Naive B cell (primary cell): ENCODE results near the gene MT1F. TPM values are rescaled to one million over a fixed set of nuclear protein-coding genes. Genes with fewer than 3 reads are reported as not detected.

Source experiments
- ATAC-seq, 2 donors: fragments of 150-1000 bp; cut with Tn5 transposase; 2 replicates each; pipeline ENCODE4 v1.10.0; 2021; ENCODE audit warnings: low read depth in 2 of 2, mild to moderate bottlenecking in 2 of 2, moderate library complexity in 2 of 2
- DNase-seq: peaks from one replicate; pipeline ENCODE4 v3.0.0; 2022
- H3K27ac Mint-ChIP-seq, 6 donors: one replicate each; pipeline ENCODE4 v1.8.0; 2020 to 2022; ENCODE audit warnings: mild to moderate bottlenecking in 6 of 6, mixed read lengths in 6 of 6, moderate library complexity in 5 of 6, inconsistent platforms in 2 of 6
- H3K27me3 Mint-ChIP-seq, 3 donors: one replicate each; pipeline ENCODE4 v1.8.0; 2021 to 2022; ENCODE audit warnings: mixed read lengths in 3 of 3, mild to moderate bottlenecking in 1 of 3
- H3K36me3 Mint-ChIP-seq, 2 donors: one replicate each; pipeline ENCODE4 v1.8.0; 2020 to 2022; ENCODE audit warnings: mixed read lengths in 2 of 2, inconsistent platforms in 1 of 2, mild to moderate bottlenecking in 1 of 2
- H3K4me1 Mint-ChIP-seq, 3 donors: one replicate each; pipeline ENCODE4 v1.8.0; 2020 to 2022; ENCODE audit warnings: mixed read lengths in 3 of 3, inconsistent platforms in 1 of 3, mild to moderate bottlenecking in 1 of 3, moderate library complexity in 1 of 3
- H3K4me3 Mint-ChIP-seq, 8 donors: one replicate each; pipeline ENCODE4 v1.8.0; 2020 to 2022; ENCODE audit warnings: mild to moderate bottlenecking in 8 of 8, mixed read lengths in 8 of 8, moderate library complexity in 8 of 8, inconsistent platforms in 2 of 8
- H3K9me3 Mint-ChIP-seq, 7 donors: one replicate each; pipeline ENCODE4 v1.8.0; 2020 to 2022; ENCODE audit warnings: mixed read lengths in 7 of 7, mild to moderate bottlenecking in 5 of 7, inconsistent platforms in 2 of 7, moderate library complexity in 1 of 7
- polyA plus RNA-seq, 6 donors: library from polyadenylated mRNA; unstranded; fragments of 300-500 nt; fragmentation: Illumina TruSeq; gene quantifications; one replicate each; pipeline ENCODE4 v1.2.3, GENCODE V29; 2021; ENCODE audit warnings: low read depth in 6 of 6

The MT1F gene
- polyA plus RNA-seq, 6 donors from 2014 or later: 4.0 to 10.3 (median 4.6) TPM

GRCh38 chr16:56640076-56640475, 17.7 kb upstream of the MT1F start:
- Mint-ChIP-seq H3K27ac (no peak overlapping the region), H3K27me3 (peaks cover 81 to 91% (median 87%) of the 10 kb centered on the region in 3 donors), H3K4me3 (no peak overlapping the region), H3K36me3 (no peaks in the 10 kb centered on the region), H3K9me3 (peaks cover 0 to 1% (median 0%) of the 10 kb centered on the region in 7 donors), H3K4me1 (peaks cover 16 to 37% (median 31%) of the 10 kb centered on the region in 3 donors)
- ATAC-seq: no peak
- DNase-seq: no peak

- H3K4me1 Mint-ChIP-seq: peaks cover 14 to 30% (median 28%) of the 10 kb centered on the region in 3 donors
- no peak for DNase-seq
- peaks cover 0 to 1% (median 0%) of the 10 kb centered on the region in 7 donors for H3K9me3 Mint-ChIP-seq
- H3K36me3 Mint-ChIP-seq: no peaks in the 10 kb centered on the region
- no peak for ATAC-seq
- H3K27me3 Mint-ChIP-seq: peaks cover 86 to 91% (median 88%) of the 10 kb centered on the region in 3 donors
- H3K27ac Mint-ChIP-seq: no peak overlapping the region
- no peak overlapping the region for H3K4me3 Mint-ChIP-seq
These were observed 16.6 kb upstream of the MT1F start for GRCh38 chr16:56641166-56641565.

GRCh38 chr16:56643080-56643778, 14.5 kb upstream of the MT1F start:
- Mint-ChIP-seq H3K27me3 (peaks cover 81 to 89% (median 87%) of the 10 kb centered on the region in 3 donors), H3K4me1 (peaks cover 10 to 22% (median 19%) of the 10 kb centered on the region in 3 donors), H3K36me3 (no peaks in the 10 kb centered on the region), H3K9me3 (peaks cover 0 to 1% (median 0%) of the 10 kb centered on the region in 7 donors), H3K4me3 (peak overlapping the region in 7 of 8 donors; percentile 60 to 87 (median 64)), H3K27ac (peak overlapping the region in 1 of 6 donors; percentile 63)
- ATAC-seq (peak; percentile 89 to 91), DNase-seq (peak; percentile 14)

- H3K36me3 Mint-ChIP-seq: no peaks in the 10 kb centered on the region
- H3K4me3 Mint-ChIP-seq: peak overlapping the region in 6 of 8 donors; percentile 30 to 87 (median 68)
- H3K27ac Mint-ChIP-seq: no peak overlapping the region
- no peak for DNase-seq
- H3K27me3 Mint-ChIP-seq: peaks cover 84 to 89% (median 88%) of the 10 kb centered on the region in 3 donors
- peaks cover 10 to 22% (median 19%) of the 10 kb centered on the region in 3 donors for H3K4me1 Mint-ChIP-seq
- H3K9me3 Mint-ChIP-seq: no peaks in the 10 kb centered on the region
- ATAC-seq: no peak
These were observed 13.9 kb upstream of the MT1F start for GRCh38 chr16:56643833-56644232.

GRCh38 chr16:56645311-56645710, 12.4 kb upstream of the MT1F start:
- no peak overlapping the region for H3K4me3 Mint-ChIP-seq
- ATAC-seq (no peak), DNase-seq (no peak)
- peaks cover 10 to 22% (median 19%) of the 10 kb centered on the region in 3 donors for H3K4me1 Mint-ChIP-seq
- H3K27ac Mint-ChIP-seq: no peak overlapping the region
- no peaks in the 10 kb centered on the region for H3K36me3 Mint-ChIP-seq
- H3K27me3 Mint-ChIP-seq: peaks cover 76 to 87% (median 82%) of the 10 kb centered on the region in 3 donors
- no peaks in the 10 kb centered on the region for H3K9me3 Mint-ChIP-seq

GRCh38 chr16:56645838-56646237, 11.9 kb upstream of the MT1F start:
- H3K36me3 Mint-ChIP-seq: no peaks in the 10 kb centered on the region

GRCh38 chr16:56647641-56648431, 9.9 kb upstream of the MT1F start:
- H3K27me3 Mint-ChIP-seq: peaks cover 64 to 89% (median 86%) of the 10 kb centered on the region in 3 donors
- peaks cover 8 to 18% (median 13%) of the 10 kb centered on the region in 3 donors for H3K4me1 Mint-ChIP-seq
- no peak overlapping the region for H3K4me3 Mint-ChIP-seq
- H3K9me3 Mint-ChIP-seq: no peaks in the 10 kb centered on the region
- no peak for ATAC-seq
- no peaks in the 10 kb centered on the region for H3K36me3 Mint-ChIP-seq
- H3K27ac Mint-ChIP-seq: no peak overlapping the region
- no peak for DNase-seq

More at GRCh38 chr16:56645838-56646237, 11.9 kb upstream of the MT1F start:
- Mint-ChIP-seq H3K4me1 (peaks cover 10 to 22% (median 19%) of the 10 kb centered on the region in 3 donors), H3K4me3 (no peak overlapping the region), H3K27me3 (peaks cover 74 to 87% (median 78%) of the 10 kb centered on the region in 3 donors), H3K27ac (no peak overlapping the region), H3K9me3 (no peaks in the 10 kb centered on the region)
- ATAC-seq (no peak), DNase-seq (no peak)

GRCh38 chr16:56649271-56649670, 8.5 kb upstream of the MT1F start:
- peaks cover 60 to 81% (median 74%) of the 10 kb centered on the region in 3 donors for H3K27me3 Mint-ChIP-seq
- H3K27ac Mint-ChIP-seq: peak overlapping the region in 1 of 6 donors; percentile 41
- no peaks in the 10 kb centered on the region for H3K9me3 Mint-ChIP-seq
- H3K4me1 Mint-ChIP-seq: peaks cover 6 to 14% (median 9%) of the 10 kb centered on the region in 3 donors
- DNase-seq: no peak
- no peaks in the 10 kb centered on the region for H3K36me3 Mint-ChIP-seq
- no peak for ATAC-seq
- H3K4me3 Mint-ChIP-seq: no peak overlapping the region

GRCh38 chr16:56649820-56650219, 7.9 kb upstream of the MT1F start:
- Mint-ChIP-seq H3K9me3 (no peaks in the 10 kb centered on the region), H3K27me3 (peaks cover 54 to 77% (median 69%) of the 10 kb centered on the region in 3 donors), H3K4me3 (no peak overlapping the region), H3K4me1 (peaks cover 5 to 14% (median 6%) of the 10 kb centered on the region in 3 donors), H3K27ac (no peak overlapping the region), H3K36me3 (no peaks in the 10 kb centered on the region)
- ATAC-seq (no peak), DNase-seq (no peak)

GRCh38 chr16:56651586-56651985, 6.2 kb upstream of the MT1F start, which contains the start of gene MT1B:
Gene MT1B (plus strand): TSS chr16:56651886. CDS start chr16:56651954, 68 bp downstream.
- peaks cover 37 to 59% (median 51%) of the 10 kb centered on the region in 3 donors for H3K27me3 Mint-ChIP-seq
- no peak for DNase-seq
- no peaks in the 10 kb centered on the region for H3K9me3 Mint-ChIP-seq
- peak within 1 kb of the TSS in 3 of 6 donors; percentile 16 to 73 (median 65) for H3K27ac Mint-ChIP-seq
- no peak for ATAC-seq
- H3K36me3 Mint-ChIP-seq: no peaks in the 10 kb centered on the region
- H3K4me3 Mint-ChIP-seq: no peak within 1 kb of the TSS
- peaks cover 5 to 14% (median 6%) of the 10 kb centered on the region in 3 donors for H3K4me1 Mint-ChIP-seq

GRCh38 chr16:56652600-56652999, 5.2 kb upstream of the MT1F start:
- DNase-seq (no peak), ATAC-seq (no peak)
- peak overlapping the region in 1 of 6 donors; percentile 16 for H3K27ac Mint-ChIP-seq
- no peak overlapping the region for H3K4me3 Mint-ChIP-seq
- no peaks in the 10 kb centered on the region for H3K36me3 Mint-ChIP-seq
- no peaks in the 10 kb centered on the region for H3K9me3 Mint-ChIP-seq
- peaks cover 29 to 50% (median 41%) of the 10 kb centered on the region in 3 donors for H3K27me3 Mint-ChIP-seq
- H3K4me1 Mint-ChIP-seq: peaks cover 9 to 18% (median 10%) of the 10 kb centered on the region in 3 donors

- peak; percentile 41 to 43 for ATAC-seq
- peak overlapping the region in 2 of 6 donors; percentile 16 to 73 for H3K27ac Mint-ChIP-seq
- H3K4me1 Mint-ChIP-seq: peaks cover 14 to 22% (median 16%) of the 10 kb centered on the region in 3 donors
- DNase-seq: peak; percentile 15
- H3K27me3 Mint-ChIP-seq: peaks cover 27 to 44% (median 35%) of the 10 kb centered on the region in 3 donors
- no peaks in the 10 kb centered on the region for H3K9me3 Mint-ChIP-seq
- no peaks in the 10 kb centered on the region for H3K36me3 Mint-ChIP-seq
- H3K4me3 Mint-ChIP-seq: peak overlapping the region in 2 of 8 donors; percentile 11 to 20
These were observed 4.5 kb upstream of the MT1F start for GRCh38 chr16:56653218-56653617.

GRCh38 chr16:56658327-56658875, 642 bp downstream of the MT1F start:
- H3K36me3 Mint-ChIP-seq: peaks cover 0 to 5% of the 10 kb centered on the region in 2 donors
- no peak for ATAC-seq
- no peaks in the 10 kb centered on the region for H3K9me3 Mint-ChIP-seq
- H3K27ac Mint-ChIP-seq: peak overlapping the region in 2 of 6 donors; percentile 16 to 81
- H3K4me1 Mint-ChIP-seq: peaks cover 23 to 31% (median 26%) of the 10 kb centered on the region in 3 donors
- peaks cover 14 to 49% (median 36%) of the 10 kb centered on the region in 3 donors for H3K27me3 Mint-ChIP-seq
- H3K4me3 Mint-ChIP-seq: peak overlapping the region; percentile 90 to 97 (median 96)
- no peak for DNase-seq
